Measurements from ENCODE around the gene DSCAML1. TPM values are rescaled to one million over a fixed set of nuclear protein-coding genes. Genes with fewer than 3 reads are reported as not detected.

Gene DSCAML1
- total and polyA plus RNA-seq, 10 of the 15 experiments (the other 5 are each of a cell fraction or from before 2014, with no cell fraction given) = 0.03 to 0.18 (median 0.06) TPM; not detected in 1

GRCh38 chr11:117818041-117818873 is 21.2 kb upstream of the DSCAML1 start (continued):
- no peak for TF ChIP-seq ZBTB4 (CRISPR knock-in tag; IDR thresholded peaks at IDR 0.05)
- TF ChIP-seq ZBED1 (IDR thresholded peaks at IDR 0.05; ENCODE audit: borderline replicate concordance) = peak; percentile 60; the same call in 1 of the 2 replicates
- 0 out of 2 replicates have a peak, but pooled peaks have one; percentile 59 for TF ChIP-seq MTA3 (IDR thresholded peaks at IDR 0.05; ENCODE audit: borderline replicate concordance, low read length)
- TF ChIP-seq SRF (IDR thresholded peaks at IDR 0.05; ENCODE audit: low read depth in 2 of 2, low read length in 2 of 2) = no peak
- TF ChIP-seq, protein P1, sequence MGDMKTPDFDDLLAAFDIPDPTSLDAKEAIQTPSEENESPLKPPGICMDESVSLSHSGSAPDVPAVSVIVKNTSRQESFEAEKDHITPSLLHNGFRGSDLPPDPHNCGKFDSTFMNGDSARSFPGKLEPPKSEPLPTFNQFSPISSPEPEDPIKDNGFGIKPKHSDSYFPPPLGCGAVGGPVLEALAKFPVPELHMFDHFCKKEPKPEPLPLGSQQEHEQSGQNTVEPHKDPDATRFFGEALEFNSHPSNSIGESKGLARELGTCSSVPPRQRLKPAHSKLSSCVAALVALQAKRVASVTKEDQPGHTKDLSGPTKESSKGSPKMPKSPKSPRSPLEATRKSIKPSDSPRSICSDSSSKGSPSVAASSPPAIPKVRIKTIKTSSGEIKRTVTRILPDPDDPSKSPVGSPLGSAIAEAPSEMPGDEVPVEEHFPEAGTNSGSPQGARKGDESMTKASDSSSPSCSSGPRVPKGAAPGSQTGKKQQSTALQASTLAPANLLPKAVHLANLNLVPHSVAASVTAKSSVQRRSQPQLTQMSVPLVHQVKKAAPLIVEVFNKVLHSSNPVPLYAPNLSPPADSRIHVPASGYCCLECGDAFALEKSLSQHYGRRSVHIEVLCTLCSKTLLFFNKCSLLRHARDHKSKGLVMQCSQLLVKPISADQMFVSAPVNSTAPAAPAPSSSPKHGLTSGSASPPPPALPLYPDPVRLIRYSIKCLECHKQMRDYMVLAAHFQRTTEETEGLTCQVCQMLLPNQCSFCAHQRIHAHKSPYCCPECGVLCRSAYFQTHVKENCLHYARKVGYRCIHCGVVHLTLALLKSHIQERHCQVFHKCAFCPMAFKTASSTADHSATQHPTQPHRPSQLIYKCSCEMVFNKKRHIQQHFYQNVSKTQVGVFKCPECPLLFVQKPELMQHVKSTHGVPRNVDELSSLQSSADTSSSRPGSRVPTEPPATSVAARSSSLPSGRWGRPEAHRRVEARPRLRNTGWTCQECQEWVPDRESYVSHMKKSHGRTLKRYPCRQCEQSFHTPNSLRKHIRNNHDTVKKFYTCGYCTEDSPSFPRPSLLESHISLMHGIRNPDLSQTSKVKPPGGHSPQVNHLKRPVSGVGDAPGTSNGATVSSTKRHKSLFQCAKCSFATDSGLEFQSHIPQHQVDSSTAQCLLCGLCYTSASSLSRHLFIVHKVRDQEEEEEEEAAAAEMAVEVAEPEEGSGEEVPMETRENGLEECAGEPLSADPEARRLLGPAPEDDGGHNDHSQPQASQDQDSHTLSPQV (IDR thresholded peaks at IDR 0.05) = peak; percentile 71
- TF ChIP-seq RUNX3 (IDR thresholded peaks at IDR 0.05; ENCODE audit: low read length) = peak; percentile 80
- TF ChIP-seq EP300 (IDR thresholded peaks at IDR 0.05; ENCODE audit: borderline replicate concordance in 1 of 2, control insufficient read depth in 1 of 2, low read depth in 2 of 2, low read length in 2 of 2) = peak; percentile 67 to 95; a peak in 3 of 4 replicates
- TF ChIP-seq JUNB (IDR thresholded peaks at IDR 0.05) = peak; percentile 81
- peak; percentile 55; the same call in 1 of the 2 replicates for TF ChIP-seq NBN (IDR thresholded peaks at IDR 0.05)
- TF ChIP-seq STAT3 (IDR thresholded peaks at IDR 0.05; ENCODE audit: low read depth, low read length) = peak; percentile 69; the same call in 1 of the 2 replicates
- 0 out of 2 replicates have a peak, but pooled peaks have one; percentile 18 for TF ChIP-seq TARDBP (IDR thresholded peaks at IDR 0.05; ENCODE audit: borderline replicate concordance)
- peak; percentile 68 for TF ChIP-seq SPI1 (IDR thresholded peaks at IDR 0.05; ENCODE audit: borderline replicate concordance, insufficient read depth, low read depth, low read length)
- peak; percentile 96 for TF ChIP-seq ZNF687 (IDR thresholded peaks at IDR 0.05)
- TF ChIP-seq RELA (IDR thresholded peaks at IDR 0.05; ENCODE audit: borderline replicate concordance, partially characterized antibody) = peak; percentile 96
- TF ChIP-seq IKZF2 (IDR thresholded peaks at IDR 0.05) = peak; percentile 80 to 84
- TF ChIP-seq CEBPB (IDR thresholded peaks at IDR 0.05; ENCODE audit: borderline replicate concordance in 1 of 2, low read depth in 2 of 2, low read length in 2 of 2) = no peak
- TF ChIP-seq KAT2A (conservative IDR thresholded peaks at IDR 0.05; ENCODE audit: control insufficient read depth, low read depth, low read length) = no peak
- peak; percentile 53; the same call in 1 of the 2 replicates for TF ChIP-seq POLR2AphosphoS5 (IDR thresholded peaks at IDR 0.05; ENCODE audit: low read length)

Data from GM12878 (cell line).